HK-2 (cell line): ENCODE results near the gene WDR86.
A peak's percentile ranks its signal among the peaks of the same experiment; 100 is the strongest.

Source experiments
- DNase-seq: peaks from one replicate; pipeline ENCODE4 v3.0.0-alpha.2; 2018; ENCODE audit not compliant: unreplicated experiment

The WDR86 gene

DNA sequence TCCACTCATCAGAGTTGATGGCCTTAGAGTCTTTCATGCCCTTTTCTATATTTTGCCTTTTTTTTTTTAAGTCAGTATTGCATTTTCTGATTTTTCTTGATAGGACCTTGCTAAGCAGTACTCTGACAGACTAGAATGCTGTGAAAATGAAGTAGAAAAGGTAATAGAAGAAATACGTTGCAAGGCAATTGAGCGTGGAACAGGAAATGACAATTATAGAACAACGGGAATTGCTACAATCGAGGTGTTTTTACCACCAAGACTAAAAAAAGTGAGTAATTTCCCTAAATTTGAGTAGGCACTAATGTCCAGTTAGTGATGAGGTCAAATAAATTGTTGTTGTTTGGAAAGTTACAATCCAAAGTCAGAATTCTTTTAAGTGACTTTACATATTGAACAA is 60.9 kb downstream of the WDR86 start:
- DNase-seq, result no peak

DNA sequence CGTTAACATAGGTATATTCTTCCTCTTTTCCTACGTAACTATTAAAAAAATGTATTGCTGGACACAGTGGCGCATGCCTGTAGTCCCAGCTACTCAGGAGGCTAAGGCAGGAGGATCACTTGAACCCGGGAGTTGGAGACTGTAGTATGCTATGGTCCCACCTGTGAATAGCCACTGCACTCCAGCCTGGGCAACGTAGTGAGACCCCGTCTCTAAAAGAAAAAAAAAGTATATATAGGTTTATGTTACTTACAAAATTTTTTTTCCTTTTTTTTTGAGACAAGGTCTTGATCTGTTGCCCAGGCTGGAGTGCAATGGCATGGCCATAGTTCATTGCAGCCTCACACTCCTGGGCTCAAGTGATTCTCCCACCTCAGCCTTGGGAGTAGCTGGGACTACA is 62.6 kb downstream of the WDR86 start:
- DNase-seq, result no peak

DNA sequence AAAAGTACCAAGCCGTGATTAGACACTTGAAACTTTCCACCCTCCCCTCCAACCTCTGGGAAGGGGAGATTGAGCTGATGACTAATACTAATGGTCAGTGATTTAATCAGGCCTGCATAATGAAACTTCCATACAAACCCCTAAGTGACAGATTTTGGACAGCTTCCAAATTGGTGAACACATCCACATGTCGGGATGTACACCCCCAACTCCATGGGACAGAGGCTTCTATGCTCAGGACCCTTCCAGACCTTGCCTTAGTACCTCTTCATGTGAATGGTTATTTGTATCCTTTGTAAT is 63.4 kb downstream of the WDR86 start:
- DNase-seq, result no peak

GRCh38 chr7:151345576-151346469 is 64.0 kb downstream of the WDR86 start:
- no peak for DNase-seq

GRCh38 chr7:151343516-151343915 is 66.3 kb downstream of the WDR86 start:
- no peak for DNase-seq

GRCh38 chr7:151342811-151343210 is 67.0 kb downstream of the WDR86 start:
- no peak for DNase-seq

GRCh38 chr7:151342102-151342646 is 67.7 kb downstream of the WDR86 start:
- no peak for DNase-seq

DNA sequence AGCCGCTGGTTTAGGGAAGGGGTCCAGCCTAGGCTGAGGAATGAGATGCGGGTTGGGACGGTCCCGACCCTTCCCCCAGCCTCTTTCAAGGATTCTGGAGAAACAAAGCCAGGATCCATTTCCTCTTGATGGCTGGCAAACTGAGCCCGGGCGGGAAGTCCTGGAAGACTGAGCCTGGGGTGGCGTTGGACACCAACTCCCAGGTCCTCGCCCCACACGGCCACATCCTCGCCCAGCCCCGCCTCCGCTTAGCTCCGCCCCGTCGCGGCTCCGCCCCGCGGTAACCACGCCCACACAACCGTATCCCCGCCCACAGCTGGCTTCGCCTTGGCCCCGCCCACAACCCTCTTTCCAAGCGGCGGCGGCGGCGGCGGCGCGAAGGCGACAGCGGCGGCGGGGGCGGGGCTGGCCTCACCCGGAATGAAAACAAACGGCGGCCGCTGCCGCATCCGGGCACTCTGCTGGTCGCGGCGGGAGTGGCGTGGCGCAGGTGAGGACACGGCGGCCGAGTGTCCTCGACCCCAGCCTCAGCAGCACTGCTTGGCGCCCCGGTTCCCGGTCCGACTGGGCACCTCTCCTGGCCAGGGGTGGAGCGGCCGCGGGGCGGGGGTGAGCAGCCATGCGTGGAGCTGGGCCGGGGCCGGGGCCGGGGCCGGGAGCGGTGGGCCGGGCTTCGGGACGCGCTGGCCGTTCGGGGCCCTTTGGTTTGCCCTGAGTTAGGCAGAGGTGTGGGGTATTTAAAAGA is 68.3 kb downstream of the WDR86 start, which contains the start of gene NUB1:
TSS of gene NUB1 (plus strand) at position 456 of the 745 bp plus-strand sequence. CDS start 3,538 bp downstream, outside the sequence.
- peak; percentile 95 for DNase-seq

- no peak for DNase-seq
Measured at GRCh38 chr7:151340794-151341356, 69.0 kb downstream of the WDR86 start.

DNA sequence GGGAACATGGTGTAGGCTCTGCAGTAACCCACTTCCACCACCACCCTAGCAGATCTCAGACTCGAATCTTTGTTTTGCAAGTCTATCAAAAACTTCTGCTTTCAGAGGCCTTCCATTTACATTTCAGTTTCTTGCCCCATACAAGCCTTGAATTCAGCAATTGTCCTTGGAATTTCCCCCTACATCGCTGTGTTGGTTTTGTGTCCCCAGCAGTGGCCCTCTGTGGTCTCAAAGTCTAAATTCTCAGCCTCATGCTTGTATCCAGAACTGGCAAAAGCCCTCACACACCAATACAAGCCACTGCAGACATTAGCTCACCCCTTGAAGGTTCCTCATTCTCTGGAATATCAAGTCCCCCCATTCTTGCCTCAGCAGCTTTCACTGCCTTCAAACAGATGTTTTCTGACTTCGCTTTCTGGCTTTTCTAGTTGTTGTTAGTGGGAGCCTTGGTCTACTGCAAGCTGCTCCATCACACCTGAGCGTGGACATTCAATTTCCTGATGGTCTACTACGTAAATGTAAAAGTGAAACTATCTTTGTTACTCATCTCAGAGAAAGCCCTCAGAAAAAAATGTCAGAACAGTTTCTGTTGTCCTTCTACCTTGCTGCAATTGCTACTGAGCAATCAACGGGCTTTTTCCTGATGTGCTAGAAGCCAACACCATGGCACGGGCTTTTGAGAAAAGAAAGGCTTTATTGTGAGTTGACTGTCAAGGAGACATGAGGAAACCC is 70.0 kb downstream of the WDR86 start:
- no peak for DNase-seq

- no peak for DNase-seq
Measured at GRCh38 chr7:151338809-151339208, 71.0 kb downstream of the WDR86 start.

DNA sequence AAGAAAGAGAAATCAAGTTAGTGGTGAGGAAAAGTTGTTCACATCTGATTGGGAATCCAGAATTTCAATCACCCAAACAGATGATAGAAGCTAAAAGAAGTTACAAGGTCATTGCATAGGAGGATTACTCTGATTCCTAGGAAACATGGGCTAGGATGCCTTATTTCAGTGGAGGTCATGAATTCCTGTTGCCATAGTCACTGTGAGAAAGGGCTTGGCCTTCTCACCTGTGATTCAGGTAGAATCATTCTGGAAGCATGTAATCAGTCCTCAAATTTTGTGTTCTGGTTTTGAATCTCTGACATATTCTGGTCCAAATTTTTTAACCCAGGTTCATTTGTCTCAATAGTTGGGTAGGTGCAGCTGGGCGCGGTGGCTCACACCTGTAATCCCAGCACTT is 72.5 kb downstream of the WDR86 start:
- no peak for DNase-seq

GRCh38 chr7:151336027-151336708 is 73.7 kb downstream of the WDR86 start:
- DNase-seq, result no peak

- DNase-seq, result no peak
Measured at GRCh38 chr7:151334628-151335027, 75.2 kb downstream of the WDR86 start.
